HG02870 (cell line): ENCODE measurements around the gene NFKBIB.
"Not testable (repeated sequence)": the region's sequence is repeated elsewhere in the genome, so short reads cannot be mapped to it uniquely, and the experiment has no call there.

Experiments
- ATAC-seq: cut with Tn5 transposase; IDR thresholded peaks from one replicate; pipeline ENCODE4 v1.9.1; 2021; ENCODE audit warnings: mild to moderate bottlenecking, moderate library complexity; ENCODE audit not compliant: unreplicated experiment

NFKBIB gene, protein sequence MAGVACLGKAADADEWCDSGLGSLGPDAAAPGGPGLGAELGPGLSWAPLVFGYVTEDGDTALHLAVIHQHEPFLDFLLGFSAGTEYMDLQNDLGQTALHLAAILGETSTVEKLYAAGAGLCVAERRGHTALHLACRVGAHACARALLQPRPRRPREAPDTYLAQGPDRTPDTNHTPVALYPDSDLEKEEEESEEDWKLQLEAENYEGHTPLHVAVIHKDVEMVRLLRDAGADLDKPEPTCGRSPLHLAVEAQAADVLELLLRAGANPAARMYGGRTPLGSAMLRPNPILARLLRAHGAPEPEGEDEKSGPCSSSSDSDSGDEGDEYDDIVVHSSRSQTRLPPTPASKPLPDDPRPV

DNA sequence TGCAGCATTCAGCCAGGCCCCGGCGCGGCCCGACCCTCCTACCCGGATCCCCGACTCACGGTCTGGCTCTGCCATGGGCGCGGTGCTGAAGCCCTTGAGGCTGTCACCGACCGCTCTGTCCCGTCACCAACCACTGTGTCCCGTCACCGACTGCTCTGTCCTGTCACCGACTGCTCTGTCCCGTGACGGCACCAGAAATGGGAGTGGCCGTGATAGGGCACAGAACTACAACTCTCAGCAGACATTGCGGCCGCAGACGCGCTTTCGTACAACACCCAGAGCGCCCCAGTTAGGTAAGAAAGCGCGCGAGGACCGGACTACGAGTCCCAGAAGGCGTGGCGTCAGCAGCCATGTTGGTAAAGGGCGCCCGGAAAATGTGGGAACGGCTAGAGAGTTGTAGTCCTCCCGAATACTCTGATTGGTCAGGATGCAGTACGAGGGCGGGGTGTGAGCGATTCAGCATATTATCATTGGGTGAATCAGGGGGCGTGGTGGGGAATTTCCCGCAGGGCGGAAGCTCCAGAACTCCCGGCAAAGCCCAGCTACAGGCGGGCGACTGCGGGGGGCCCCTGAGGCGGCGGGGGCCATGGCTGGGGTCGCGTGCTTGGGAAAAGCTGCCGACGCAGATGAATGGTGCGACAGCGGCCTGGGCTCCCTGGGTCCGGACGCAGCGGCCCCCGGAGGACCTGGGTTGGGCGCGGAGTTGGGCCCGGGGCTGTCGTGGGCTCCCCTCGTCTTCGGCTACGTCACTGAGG lies at the start of gene NFKBIB, which contains the start of gene SIRT2:
Gene NFKBIB (plus strand): TSS at position 523 of the 755 bp plus-strand sequence. CDS start 64 bp downstream, at position 587.
Gene SIRT2 (minus strand): TSS at position 172 of the 755 bp plus-strand sequence. CDS start 97 bp downstream, at position 75.
- ATAC-seq, result peak; percentile 91

DNA sequence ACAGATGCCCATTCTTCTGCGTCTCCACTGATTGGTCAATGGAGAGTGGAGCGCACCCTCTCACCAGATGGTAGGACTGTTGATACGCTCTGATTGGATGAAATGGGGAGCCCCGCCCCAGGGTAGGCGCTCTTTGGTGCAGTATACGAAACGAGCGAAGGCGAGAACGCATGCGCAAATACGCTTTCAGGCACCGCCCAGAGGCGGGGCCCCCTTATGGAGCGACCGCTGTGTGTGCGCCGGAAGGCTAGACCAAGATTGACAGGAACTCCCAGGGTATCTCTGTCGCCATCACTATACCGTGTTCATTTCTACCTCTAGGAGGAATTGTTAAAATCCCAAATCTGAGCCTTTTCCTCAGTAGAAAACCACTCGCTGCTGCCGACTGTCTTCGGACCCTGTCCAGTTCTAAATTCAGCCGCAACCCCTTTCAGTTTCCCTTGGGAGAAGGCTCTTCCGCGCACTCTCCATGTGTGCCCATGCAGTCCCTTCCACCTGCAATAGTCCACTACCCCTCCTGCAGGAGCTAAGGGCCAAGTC lies 49.3 kb upstream of the NFKBIB start:
- ATAC-seq, result peak; percentile 72

DNA sequence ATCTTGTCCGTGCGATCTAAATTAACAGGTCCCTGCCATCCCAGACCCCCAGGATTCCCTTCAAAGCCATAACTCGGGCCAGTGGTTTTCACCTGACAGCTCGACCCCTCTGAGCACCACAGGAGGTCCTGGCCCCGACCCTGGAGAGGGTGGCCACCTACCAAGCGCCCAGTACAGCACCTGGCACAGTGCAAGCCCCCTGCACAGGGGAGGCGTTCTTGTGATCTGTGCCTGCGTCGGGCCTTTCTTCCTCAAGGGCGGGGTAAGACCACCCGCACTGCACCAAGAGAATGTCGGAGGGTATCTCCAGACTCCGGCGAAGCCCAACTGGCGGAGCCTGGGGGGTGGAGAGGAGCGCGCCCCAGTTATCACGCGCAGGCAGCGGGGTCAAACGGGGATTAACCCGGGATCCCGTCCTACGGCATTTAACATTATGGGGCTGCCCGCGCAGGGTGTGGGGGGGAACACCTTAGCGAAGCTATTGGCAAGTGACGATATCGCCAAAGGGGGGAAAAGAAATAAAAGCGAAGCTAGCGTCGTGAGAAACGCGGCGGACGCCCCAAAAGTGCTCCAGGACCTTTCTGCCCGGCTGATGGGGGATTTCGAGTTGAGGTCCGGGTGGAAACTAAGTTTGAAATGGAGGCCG lies 48.7 kb upstream of the NFKBIB start:
- ATAC-seq, result no peak

DNA sequence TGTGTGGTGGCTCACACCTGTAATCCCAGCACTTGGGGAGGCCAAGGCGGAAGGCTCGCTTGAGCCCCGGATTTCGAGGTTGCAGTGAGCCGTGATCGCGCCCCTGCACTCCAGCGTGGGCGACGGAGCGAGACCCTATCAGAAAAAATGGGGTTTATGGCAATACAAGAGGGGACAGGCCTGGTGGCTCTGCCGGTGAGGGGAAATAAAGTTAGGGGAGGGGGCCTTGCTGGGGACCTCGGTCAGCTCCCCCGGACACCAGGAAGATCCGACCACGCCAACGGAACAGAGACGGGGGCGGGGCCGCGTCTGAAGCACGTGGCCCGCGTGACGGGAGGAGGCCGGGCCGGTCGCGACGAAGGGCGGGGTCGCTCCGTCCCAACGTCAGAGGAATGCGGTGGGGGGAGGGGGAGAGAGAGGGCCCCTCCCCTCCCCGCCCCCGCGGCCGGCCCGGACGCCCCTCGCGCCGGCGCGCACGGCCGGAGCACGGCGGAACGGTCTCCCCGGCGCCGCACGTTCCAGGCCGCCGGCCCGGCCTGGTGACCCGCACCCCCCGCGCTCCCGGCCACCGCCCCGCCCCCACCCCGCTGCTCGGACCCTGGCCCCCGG lies 48.0 kb upstream of the NFKBIB start:
- ATAC-seq, result peak; percentile 18

DNA sequence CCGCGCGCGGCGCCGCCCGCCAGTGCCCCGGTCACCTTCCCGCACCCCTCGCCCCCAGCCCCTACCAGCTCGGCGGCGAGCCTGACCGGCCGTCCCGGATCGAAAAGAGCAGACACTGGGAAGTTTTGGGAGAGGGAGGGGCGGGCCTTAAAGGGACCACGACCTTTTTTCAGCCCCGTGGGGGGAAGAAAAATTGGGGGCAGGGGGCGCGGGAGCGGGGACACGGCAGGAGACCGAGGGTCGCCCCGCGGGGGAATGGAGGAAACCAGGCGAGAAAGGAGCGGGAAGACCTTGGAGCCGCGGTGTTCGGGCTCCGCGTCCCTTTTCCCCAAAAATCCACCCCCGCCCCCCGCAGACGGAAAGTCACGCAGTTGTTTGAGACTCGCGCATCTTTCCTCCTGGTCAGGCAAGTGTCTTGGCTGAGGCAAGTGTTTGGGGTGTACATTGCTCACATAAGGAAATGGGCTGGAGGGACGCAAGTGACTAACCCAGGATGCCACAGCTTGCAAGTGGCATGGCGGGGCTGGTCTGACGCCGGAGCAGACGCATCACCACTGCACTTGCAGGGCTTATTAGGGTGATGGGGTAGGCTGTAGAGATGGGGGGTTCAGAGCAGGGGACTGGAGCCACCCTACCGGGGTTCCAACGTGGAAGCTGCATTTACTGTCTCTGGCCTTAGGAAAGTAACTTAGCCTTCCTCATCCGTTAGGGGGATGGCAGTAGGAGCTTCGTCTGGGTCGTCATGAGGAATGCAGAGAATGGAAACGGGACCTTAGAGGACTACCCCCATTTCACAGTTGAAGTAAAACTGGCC lies 47.3 kb upstream of the NFKBIB start:
- ATAC-seq, result no peak

DNA sequence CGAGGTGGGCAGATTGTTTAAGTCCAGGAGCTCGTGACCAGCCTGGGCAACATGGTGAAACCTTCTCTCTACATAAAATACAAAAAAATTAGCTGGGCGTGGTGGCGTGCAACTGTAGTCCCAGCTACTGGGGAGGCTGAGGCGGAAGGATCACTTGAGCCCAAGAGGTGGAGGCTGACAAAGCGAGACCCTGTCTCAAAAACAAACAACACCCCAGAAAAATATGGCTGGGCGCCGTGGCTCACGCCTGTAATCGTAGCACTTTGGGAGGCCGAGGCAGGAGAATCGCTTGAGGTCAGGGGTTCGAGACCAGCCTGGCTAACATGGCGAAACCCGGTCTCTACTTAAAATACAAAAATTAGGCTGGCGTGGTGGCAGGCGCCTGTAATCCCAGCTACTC lies 46.6 kb upstream of the NFKBIB start:
- no peak for ATAC-seq

DNA sequence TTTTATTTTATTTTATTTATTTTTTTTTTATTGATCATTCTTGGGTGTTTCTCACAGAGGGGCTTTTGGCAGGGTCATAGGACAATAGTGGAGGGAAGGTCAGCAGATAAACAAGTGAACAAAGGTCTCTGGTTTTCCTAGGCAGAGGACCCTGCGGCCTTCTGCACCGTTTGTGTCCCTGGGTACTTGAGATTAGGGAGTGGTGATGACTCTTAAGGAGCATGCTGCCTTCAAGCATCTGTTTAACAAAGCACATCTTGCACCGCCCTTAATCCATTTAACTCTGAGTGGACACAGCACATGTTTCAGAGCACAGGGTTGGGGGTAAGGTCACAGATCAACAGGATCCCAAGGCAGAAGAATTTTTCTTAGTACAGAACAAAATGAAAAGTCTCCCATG lies 44.8 kb upstream of the NFKBIB start:
- ATAC-seq, result not testable (repeated sequence)

DNA sequence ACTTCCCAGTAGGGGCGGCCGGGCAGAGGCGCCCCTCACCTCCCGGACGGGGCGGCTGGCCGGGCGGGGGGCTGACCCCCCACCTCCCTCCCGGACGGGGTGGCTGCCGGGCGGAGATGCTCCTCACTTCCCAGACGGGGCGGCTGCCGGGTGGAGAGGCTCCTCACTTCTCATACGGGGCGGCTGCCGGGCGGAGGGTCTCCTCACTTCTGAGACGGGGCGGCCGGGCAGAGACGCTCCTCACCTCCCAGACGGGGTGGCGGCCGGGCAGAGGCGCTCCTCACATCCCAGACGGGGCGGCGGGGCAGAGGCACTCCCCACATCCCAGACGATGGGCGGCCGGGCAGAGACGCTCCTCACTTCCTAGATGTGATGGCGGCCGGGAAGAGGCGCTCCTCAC lies 44.0 kb upstream of the NFKBIB start:
- not testable (repeated sequence) for ATAC-seq

DNA sequence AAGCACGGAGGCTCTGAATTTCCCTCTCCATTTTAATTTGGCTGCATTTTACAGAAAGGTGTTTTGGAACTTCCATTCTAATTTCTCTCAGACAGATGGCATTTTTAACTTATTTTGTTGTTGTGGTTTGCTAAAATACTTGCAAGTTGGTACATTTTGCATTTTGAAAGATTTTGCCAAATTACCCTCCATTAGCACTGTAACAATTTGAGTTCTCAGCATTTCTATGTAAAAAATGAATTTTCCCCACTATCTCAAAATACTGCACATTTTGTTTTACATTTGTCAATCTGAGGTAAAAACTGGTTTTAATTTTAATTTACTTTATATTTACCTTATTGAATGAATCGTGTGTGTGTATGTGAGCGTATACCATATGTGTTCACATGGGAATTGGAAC lies 43.0 kb upstream of the NFKBIB start:
- ATAC-seq, result no peak

DNA sequence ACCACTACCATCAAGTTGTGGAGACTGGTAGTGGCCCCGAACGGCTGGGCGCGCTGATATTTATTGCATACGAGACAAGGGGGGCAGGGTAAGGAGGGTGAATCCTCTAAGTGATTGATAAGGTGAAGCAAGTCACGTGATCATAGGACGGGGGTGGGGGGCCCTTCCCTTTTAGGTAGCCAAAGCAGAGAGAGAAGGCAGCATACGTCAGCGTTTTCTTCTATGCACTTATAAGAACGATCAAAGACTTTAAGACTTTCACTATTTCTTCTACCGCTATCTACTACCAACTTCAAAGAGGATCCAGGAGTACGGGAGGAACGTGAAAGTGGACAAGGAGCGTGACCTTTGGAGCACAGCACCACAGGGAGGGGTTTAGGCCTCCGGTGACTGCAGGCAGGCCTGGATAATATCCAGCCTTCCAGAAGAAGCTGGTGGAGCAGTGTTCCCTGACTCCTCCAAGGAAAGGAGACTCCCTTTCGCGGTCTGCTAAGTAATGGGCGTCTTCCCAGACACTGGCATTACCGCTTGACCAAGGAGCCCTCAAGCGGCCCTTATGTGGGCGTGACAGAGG lies 40.1 kb upstream of the NFKBIB start:
- ATAC-seq, result not testable (repeated sequence)

DNA sequence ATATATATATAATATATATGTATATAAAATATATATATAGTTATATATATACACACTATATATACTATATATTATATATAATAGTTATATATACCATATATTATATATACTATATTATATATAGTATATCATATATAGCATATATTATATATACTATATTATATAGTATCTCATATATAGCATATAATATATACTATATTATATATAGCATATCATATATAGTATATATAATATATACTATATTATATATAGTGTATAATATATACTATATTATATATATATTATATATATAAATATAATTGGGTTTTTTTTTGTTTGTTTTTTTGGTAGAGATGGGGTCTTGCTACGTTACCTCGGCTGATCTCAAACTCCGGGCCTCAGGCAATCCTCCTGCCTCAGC lies 38.4 kb upstream of the NFKBIB start:
- ATAC-seq, result no peak

DNA sequence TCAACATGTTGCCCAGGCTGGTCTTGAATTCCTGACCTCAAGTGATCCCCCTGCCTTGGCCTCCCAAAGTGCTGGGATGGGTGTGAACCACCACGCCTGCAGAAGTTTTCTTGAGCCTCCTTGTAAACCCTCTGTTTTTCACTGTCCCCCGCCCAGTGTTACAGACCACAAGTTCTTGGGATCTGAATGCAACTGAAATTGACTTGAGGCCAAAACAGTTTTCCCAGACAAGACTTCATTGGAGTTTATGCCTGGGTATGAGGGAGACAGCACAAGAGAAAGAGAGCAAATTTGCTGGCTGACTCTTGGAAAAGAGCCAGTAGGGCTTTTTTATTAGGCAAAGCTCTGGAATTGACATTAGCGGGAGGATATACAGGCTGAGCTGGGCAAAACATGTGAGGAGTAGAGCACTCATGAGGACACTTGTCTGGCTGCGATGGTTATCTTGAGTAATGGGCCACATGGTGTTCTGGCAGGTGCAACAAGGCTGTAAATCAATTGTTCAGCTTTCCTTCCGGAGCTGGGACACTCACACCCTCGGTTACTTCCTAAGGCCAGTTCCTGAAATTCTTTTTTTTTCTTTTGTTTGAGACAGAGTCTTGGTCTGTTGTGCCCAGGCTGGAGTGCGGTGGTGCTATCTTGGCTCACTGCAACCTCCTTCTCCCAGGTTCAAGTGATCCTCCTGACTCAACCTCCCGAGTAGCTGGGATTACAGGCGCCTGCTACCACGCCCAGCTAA lies 37.3 kb upstream of the NFKBIB start:
- no peak for ATAC-seq

DNA sequence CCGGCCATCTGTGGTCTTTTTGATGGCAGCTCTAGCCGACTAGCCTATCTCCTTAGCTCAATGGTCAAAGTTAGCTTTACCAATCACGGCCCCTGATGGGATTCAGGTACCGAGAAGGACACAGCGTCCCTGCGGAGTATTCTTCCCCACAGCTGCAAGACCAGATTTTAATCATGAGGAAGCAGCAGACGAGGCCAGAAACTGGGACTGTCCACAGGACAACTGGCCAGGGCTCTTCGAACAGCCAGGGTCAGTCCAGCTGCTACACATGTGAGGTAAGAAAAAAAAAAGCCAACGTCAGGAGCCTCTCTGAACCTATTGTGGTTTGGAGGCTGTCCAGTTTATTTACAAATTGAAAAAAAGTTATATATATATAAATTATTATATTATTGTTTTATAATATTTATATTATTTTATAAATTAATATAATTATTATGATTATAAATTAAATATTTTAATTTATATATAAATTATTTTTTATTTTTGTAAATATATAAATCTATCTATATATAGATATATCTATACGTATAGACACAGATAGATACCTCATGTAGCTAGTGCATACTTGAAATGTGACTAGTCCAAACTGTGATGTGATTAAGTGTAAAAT lies 32.5 kb upstream of the NFKBIB start:
- no peak for ATAC-seq

DNA sequence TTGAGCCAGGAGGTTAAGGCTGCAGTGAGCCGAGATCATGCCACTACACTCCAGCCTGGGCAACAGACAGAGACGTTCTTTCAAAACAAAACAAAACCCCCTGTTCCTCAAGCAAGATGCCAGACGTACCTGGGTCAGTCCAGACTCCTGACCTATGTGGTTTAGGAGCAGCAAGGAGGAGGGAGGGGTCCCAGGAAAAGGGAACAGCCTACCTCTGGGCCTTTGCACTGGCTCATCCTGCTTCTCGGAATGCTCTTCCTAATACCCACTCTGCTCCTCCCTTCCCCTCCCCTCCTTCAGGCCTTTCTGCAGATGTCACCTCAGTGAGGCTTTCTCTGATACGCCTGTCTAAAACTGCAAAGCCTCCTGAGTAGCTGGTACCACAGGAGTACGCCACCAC lies 31.2 kb upstream of the NFKBIB start:
- no peak for ATAC-seq

DNA sequence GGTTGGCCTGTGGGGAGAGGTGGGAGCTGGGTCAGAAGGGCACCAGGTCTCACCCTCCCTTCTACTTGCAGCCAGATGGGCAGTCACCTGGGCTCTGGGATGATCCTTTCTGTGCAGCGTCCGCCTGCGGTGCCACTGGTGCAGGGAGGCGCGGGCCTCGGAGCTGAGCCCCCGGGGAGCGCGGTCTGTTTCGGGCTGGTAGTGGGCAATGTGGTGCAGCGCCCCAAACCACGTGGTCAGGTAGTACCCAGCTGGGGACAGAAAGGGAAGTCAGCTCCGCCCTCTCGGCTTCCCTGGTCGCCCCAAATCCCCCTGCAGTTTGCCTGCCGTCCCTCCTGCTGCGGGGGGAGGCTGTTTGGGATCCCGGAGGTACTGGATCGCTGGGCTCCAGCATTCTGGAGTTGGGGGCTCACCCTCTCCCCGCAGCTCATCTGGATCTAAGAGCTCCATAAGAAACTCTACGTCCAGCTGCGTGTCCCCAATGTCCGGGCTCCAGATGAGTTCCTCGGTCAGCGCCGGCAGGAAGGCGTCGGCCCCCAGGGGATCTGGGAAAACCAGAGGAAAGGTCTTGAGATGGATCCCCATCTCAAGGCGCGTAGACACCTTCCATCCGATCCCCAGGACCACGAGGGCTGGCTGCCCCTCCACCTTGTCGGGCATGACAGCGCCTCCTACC lies 30.5 kb upstream of the NFKBIB start:
- no peak for ATAC-seq

DNA sequence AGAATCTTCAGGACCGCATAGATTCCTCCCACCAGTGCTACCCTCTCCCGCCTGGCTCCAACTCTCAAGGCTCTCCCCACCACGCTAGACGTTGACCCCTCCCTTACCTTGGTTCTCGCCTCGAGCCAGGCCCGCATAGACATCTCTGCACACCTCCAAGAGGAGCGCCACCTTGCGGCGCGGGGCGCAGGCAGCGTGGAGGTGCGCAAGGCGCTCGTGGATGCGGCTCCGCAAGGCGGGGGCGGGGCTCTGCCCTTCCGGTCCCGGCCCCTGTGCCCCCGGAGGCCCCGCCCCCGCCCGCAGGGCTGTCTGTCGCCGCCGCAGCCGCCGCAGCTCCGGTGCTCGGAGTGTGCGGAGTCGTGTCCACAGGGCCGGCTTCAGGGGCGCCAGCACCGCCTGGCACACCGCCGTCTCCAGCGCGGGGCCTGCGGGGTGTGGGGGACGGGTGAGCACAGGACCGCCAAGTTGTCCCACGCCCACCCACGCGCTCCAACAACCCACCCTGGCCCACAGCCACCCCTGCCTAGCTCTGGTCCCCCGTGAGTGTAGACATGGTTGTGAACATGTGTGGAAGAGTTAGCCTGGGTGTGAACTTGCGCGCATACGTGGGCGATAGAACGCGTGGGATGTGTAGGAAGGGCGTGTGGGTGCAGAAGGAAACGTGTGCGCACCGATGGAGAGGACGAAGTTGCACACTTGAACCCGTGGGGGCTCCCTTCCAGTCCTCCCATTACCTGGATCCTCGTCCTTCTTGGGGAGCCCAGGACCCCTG lies 29.7 kb upstream of the NFKBIB start:
- ATAC-seq, result peak; percentile 50

DNA sequence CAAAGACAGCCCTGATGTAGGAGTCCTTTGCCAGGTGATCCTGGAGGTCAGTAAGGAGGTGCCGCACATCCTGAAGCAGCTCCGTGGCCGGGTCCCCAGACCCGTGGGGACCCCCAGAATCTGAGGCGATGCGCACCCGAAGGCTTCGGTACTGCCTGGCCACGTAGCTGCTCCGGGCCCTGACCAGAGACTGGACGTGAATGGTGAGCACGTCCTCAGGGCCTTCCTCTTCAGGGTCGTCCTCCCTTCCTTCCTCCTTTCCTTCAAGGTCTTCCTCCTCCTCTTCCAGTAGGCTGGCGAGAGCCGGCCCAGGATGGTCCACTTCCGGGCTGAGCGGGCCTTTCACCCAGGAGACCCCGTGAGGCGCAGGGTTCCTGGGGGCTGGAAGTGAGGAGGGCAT lies 29.2 kb upstream of the NFKBIB start:
- ATAC-seq, result no peak
